GM06990 (cell line): Measurements from ENCODE around the gene ASIC2.

ENCODE experiments used
- DNase-seq: peaks from one replicate; pipeline ENCODE4 v3.0.0-alpha.2; 2011; ENCODE audit not compliant: insufficient read length; ENCODE audit errors: extremely low read depth
- H3K27me3 ChIP-seq: replicated peaks from 2 replicates; pipeline ENCODE4 v1.6.0; 2011; ENCODE audit warnings: low read length; ENCODE audit not compliant: control insufficient read depth, insufficient read depth
- H3K36me3 ChIP-seq: 2 replicates; pipeline ENCODE4 v1.5.1; 2011; ENCODE audit warnings: low read length; ENCODE audit not compliant: control insufficient read depth, insufficient read depth
- H3K4me3 ChIP-seq: replicated peaks from 2 replicates; pipeline ENCODE4 v1.5.1; 2011; ENCODE audit warnings: low read depth, mild to moderate bottlenecking, control low read depth, low read length
- CTCF ChIP-seq: IDR thresholded peaks from 2 replicates; pipeline ENCODE4 v1.5.1; 2011; ENCODE audit warnings: low read length, control low read depth, mild to moderate bottlenecking, inconsistent platforms; ENCODE audit not compliant: insufficient read depth, poor library complexity, severe bottlenecking

ASIC2 gene

DNA sequence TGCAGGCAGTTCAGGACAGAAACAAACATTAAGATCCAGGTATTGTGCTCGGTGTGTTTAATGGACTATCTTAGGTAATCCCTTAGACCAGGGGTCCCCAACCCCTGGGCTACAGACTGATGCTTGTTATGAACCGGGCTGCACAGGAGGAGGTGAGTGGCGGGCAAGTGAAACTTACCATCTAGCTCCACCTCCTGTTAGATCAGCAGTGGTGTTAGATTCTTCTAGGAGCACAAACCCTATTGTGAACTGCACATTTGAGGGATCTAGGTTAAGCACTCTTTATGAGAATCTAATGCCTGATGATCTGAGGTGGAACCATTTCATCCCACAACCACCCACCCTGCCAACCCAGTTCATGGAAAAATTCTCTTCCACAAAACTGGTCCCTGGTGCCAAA is 37.8 kb upstream of the ASIC2 start:
- TF ChIP-seq CTCF = no peak

DNA sequence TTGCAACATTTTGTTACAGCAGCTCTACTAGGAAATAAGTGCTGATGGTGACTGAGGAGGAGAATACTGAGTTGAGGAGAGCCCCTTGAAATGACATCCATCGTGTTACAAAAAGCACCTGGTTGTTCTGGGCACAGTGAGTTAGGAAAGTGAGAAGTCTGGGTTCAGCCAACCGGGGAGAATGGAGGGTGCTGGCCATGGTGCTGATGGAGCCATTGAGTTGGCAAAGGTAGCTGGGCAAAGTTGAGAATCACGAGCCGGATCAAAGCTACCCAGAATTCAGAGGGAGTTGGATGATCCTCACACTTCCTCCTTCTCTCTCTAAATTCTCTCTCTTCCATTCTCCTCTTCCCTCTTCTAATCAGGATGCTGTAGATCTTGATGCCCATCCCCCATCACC is 35.0 kb upstream of the ASIC2 start:
- no peak for TF ChIP-seq CTCF
- Histone ChIP-seq H3K27me3 (no peaks in the 10 kb centered on the region; the same call in 1 of the 2 replicates), H3K36me3 (no peaks in the 10 kb centered on the region), H3K4me3 (no peak overlapping the region)
- DNase-seq = no peak

More for the DNA sequence above, 37.8 kb upstream of the ASIC2 start:
- Histone ChIP-seq H3K36me3 (no peaks in the 10 kb centered on the region), H3K27me3 (no peaks in the 10 kb centered on the region; the same call in 1 of the 2 replicates), H3K4me3 (no peak overlapping the region)
- DNase-seq = no peak

GRCh38 chr17:33324736-33325135 is 31.6 kb upstream of the ASIC2 start:
- H3K4me3 ChIP-seq = no peak overlapping the region
- TF ChIP-seq CTCF = no peak
- H3K36me3 ChIP-seq = no peaks in the 10 kb centered on the region

DNA sequence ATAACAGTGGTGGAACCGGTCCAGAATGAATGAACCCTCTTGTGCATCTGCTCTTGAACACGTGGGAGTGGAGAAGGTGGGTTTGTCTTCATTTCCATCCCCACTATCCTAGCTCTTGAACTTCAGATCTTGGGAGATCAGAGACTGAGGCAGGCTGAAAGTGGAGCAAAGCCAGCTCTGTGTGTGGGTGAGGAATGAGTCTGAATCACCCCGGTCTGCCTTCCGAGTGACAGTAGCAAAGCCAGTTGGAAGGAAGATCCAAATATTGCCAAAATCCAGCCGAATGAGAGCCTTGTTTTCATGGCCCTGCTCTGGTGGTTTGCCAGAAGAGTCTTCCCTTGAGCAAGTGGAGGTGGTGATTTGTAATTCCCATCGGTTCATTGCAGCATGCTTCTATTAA is 29.0 kb upstream of the ASIC2 start:
- no peak for DNase-seq
- no peak for TF ChIP-seq CTCF
- Histone ChIP-seq H3K4me3 (no peak overlapping the region), H3K36me3 (no peaks in the 10 kb centered on the region), H3K27me3 (no peaks in the 10 kb centered on the region; the same call in 1 of the 2 replicates)

More at GRCh38 chr17:33324736-33325135, 31.6 kb upstream of the ASIC2 start:
- H3K27me3 ChIP-seq = no peaks in the 10 kb centered on the region; the same call in 1 of the 2 replicates
- no peak for DNase-seq

DNA sequence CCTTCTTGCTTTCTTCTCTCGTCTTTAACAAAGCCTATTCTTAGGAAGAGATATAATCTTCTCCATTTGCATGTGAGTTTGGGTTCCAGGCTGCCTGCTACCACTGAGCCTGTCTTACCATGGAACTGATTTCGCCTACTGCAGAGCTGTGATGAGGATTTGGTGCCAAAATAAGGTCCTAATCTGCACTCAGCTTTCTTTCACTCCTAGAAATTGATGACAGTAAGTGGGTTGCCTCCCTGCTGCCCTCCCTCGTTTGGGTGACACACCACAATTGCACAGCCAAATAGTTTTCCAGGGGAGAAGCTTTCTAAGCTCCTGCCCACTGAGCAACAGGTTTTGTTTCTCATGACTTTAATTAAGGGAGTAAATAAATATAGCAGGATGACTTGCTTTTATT is 25.1 kb upstream of the ASIC2 start:
- no peak for DNase-seq
- Histone ChIP-seq H3K27me3 (no peaks in the 10 kb centered on the region; the same call in 1 of the 2 replicates), H3K36me3 (no peaks in the 10 kb centered on the region), H3K4me3 (no peak overlapping the region)
- TF ChIP-seq CTCF = no peak

GRCh38 chr17:33316746-33317145 is 23.7 kb upstream of the ASIC2 start:
- Histone ChIP-seq H3K4me3 (no peak overlapping the region), H3K36me3 (no peaks in the 10 kb centered on the region), H3K27me3 (no peaks in the 10 kb centered on the region; the same call in 1 of the 2 replicates)
- DNase-seq = no peak
- TF ChIP-seq CTCF = no peak
